GM18508 (cell line): Measurements from ENCODE around the gene LMBR1L.
"Not testable (repeated sequence)": the region's sequence is repeated elsewhere in the genome, so short reads cannot be mapped to it uniquely, and the experiment has no call there.

ENCODE experiments used
- ATAC-seq: cut with Tn5 transposase; IDR thresholded peaks from one replicate; pipeline ENCODE4 v1.9.1; 2021; ENCODE audit warnings: moderate number of reproducible peaks; ENCODE audit not compliant: insufficient read depth, unreplicated experiment

Gene LMBR1L

DNA sequence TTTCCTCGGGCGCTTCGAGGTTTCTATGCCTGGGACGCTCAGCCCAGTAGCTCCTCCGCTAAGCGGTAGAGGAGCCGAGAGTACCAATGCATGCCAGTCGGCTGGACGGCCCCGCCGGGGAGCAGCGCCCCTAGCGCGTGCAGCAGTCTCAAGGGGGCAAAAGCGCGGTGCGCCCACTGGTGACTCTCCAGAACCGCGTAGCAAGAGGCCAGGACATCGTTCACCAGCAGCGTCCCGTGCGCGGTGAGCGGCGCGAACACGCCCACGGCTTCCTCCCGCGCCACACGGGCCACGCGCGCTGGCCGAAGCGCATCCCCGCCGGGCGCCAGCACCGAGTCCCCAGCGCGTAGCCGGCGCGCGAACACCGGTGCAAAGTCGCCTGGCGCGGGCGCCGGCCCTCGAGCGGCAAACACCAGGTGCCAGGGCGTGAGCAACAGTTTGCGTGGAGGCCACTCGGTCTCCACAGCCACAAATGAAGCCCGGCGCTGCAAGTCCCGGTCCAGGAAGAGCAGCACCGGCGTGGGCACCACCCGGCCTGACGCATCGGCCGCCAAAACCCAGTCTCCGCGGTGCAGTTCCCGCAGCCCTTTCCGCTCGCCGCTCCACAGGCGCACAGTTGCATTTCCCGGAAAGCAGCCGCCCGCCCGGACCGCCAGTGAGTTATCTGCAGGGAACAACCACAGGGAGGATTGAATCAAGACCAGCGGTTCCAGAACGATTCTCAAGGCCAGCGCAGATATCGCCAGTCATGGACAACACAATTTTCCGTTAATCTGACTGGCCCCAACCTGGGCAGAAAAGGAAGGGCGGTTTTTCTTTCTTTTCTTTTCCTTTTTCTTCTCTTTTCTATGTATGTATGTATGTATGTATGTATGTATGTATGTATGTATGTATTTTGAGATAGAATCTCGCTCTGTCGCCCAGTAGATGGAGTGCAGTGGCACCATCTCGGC is 20.6 kb downstream of the LMBR1L start:
- no peak for ATAC-seq

DNA sequence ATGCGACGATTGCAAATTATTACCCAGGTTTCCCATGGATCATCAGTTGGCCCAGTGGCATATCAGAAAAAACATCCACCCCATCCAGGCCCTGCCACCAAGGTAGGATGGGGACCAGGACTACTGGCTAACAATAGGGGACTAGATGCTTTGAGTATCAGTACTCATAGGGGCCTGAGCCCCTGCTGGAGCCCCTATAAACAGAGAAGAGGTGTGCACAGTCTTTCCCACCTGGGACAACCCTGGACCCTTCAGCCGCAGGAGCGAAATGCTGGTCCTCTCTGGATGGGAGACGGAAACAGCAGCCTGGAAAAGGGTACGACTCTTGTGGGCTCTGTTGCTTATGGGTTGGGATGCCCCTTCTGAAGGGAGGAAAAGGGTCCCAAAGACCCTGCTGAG is 21.7 kb downstream of the LMBR1L start:
- no peak for ATAC-seq

DNA sequence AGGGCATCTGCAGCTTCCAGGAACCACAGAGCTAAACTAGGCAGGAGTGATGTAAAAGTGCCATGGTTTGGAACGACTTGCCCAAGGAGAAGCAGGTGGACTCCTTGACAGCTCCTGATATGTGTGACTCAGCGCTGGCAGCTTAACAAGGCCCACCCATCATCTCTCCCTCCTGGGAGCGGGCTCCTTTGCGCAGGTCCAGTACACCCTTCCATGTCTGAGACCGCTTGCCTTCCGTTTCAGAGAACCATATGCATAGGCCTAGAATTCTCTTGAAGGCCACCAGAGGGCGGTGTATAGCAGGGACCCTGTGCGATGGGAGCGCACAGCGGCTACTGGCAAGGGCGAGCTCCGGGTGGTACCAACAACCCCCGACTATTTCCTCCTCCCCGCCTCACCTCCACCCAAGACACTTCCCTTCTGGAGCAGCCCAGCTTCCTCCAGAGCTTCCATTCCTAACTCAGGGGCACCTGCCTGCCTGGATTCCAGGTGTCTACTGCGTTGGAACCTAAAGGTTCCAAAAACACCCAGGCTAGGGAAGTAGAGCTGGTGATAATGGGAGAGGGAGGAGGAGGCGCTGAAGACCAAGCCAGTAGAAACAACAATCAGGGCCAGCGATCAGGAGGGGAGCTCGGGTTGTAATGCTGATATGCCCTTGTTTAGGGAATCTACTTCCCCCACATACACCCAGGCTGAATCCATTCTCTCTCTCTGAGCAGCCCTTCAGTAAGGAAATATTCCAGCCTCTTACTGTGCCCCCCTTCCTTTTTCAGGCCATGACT is 22.3 kb downstream of the LMBR1L start:
- ATAC-seq, result no peak

DNA sequence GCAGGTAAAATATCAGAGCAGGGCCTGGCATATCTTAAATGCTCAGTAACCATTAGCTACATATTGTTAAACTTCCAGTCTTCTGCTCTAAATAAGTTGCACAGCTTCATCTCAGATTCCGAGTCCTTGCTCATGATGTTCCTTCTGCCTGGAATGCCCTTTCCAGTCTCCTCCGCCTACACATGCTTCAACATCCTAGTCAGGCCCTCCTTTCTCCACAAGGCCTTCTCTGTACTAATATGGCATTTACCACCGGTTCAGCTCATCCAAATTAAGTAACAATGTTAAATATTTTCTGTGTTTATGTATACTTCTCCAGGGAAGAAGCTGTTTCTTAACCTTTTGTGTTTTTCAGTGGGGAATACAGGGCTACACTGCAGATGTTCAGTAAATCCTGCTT is 24.5 kb downstream of the LMBR1L start:
- ATAC-seq, result no peak

DNA sequence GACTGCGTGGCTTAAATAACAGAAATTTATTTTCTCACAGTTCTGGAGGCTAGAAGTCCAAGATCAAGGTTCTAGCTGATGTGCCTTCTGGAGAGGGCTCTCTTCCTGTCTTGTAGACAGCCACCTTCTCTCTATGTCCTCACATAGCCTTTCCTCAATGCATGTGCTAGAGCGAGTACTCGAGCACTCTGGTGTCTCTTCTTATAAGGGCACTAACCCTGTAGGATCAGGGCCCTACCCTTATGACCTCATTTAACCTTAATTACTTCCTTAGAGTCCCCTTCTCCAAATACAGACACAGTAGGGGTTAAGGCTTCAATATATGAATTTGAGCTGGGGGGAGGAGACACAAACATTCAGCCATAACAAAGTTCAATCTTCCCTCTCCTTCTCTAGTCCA is 26.2 kb downstream of the LMBR1L start:
- ATAC-seq, result no peak

DNA sequence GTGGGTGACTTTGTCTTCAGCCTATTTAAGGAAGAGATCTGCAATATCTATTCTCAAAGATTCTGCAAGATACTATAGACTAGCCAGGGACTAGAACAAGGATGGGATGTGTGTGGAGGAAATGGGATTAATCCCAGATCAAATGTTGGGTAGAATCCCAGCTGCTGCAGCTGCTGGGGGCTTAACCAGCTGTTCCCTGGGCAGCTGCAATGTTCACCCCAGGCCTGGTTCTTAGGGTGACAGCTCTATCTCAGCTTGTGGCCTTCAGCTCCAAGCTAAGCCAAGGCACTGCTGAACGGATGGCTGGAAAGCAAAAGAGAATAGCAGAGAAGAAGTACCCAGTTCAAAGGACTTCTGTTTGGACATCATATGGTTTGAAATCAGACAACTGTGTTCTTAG is 30.9 kb downstream of the LMBR1L start:
- ATAC-seq, result no peak

DNA sequence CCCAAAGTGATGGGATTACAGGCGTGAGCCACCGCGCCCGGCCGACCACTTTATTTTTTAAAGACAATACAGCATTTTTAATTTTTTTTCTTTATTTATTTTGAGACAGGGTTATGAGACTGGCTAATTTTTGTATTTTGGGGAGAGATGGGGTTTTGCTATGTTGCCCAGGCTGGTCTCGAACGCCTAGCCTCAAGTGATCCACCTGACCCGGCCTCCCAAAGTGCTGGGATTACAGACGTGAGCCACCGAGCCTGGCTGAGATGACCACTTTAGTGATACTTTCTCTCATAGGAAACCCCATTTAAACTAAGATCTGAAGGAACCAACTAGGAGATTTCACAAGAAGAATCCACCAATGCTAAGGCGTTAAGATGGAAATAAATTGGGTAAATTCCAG is 39.7 kb downstream of the LMBR1L start:
- no peak for ATAC-seq

DNA sequence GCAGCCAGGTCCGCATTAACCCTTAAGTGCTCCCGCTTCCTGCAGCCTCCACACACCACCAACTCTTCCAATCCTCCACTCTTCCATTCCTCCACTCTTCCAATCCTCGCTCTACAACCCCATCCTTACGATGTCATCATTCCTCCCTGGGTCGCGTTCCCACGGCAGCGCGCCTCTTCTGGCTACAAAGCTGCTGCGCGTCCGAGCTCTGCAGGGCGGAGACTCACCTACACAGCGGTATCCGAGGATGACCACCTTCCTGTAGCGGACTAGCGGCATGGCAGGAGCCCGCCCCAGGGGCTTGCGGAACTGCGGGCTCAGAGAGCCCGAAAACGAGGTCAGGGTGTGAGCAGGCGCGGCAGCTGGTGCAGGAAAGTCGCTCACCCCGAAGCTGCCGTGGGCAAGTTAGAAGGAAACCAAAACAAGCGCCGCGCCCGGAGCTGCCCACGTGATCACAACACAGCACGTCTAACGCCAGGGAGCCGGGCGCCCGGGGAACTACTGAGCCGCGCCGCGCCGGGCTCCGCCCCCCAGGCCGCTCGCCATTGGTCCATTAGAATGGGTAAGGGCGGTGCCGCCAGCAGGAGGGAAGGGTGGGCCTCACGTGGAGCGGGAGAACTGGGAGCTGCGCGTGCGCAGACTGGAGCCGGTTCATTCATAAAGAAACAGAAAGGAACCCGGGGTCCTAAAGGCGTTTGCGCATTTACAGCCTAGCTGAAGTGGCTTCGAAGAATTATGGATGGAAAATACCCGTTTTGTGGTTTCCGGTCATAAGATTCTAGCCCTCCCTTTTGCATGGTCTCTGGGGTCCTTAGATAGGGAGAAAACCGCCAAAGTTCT is 40.9 kb downstream of the LMBR1L start, which contains the start of gene RHEBL1:
Gene RHEBL1, minus strand, starts transcription at position 473 of the 840 bp plus-strand sequence. Its CDS starts 194 bp downstream, at position 279.
- ATAC-seq, result peak; percentile 73

DNA sequence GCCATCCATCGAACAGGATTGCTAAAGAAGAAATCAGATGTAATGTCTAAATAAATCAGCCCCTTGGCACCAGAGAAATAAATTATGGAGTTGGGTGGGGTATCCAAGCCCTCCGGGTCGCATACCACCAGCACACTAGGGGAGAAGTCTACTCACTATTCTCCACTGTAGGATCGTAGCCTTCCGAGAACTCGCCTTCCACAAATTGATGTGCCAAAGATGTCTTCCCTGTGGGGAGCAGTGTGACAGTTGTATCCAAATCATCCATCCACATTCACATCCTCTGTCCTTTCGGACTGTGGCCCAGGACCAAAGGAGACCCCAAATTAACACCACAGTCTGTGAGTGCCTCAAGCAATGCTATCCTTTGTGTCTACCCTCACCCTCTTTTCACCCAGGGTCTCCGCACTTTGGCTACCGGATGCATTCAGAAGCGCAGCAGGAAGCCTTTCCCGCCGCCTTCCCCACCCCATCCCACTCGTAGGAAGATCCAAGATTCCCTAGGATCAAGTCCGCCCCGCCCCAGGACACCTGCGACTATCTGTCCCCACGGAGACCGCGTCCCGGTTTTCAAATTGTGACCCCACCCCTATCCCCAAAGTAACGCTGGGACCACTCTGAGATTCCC is 41.7 kb downstream of the LMBR1L start:
- no peak for ATAC-seq

DNA sequence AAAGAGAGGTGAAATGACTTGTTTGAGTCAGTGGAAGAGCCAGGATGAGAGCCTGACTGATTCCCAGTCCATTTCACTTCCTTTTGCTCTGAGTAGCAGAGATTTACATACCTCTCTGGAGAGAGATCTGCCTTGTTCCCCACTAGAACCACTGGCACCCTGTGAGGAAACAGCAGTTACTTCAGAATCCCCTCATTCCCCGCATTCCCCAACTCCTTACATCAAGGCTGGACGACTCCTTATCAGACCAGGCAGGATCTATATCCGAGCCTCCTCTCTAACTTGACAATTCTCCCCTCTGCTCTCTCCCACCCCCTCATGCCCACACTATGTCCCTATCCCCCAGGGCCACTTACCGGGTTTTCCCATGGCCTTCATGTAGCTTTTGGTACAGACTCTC is 44.5 kb downstream of the LMBR1L start:
- ATAC-seq, result no peak

DNA sequence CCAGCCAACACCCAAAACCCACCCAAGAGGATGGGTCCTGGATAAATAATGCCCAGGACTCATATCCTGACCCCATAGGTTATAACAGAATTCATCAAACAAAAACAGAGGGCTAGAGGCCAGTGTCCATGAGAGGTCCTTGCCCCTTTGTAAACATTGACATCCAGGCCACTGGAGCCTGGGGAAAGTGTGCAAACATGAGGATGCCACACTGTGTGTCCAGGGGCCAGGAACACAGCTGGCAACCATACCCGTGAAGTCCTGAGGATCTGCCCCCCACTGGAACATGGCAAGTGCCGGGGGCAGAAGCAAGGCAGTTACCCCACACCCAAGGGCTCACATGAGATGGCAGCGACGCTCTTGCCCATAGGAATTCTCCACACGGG is 45.9 kb downstream of the LMBR1L start:
- no peak for ATAC-seq

DNA sequence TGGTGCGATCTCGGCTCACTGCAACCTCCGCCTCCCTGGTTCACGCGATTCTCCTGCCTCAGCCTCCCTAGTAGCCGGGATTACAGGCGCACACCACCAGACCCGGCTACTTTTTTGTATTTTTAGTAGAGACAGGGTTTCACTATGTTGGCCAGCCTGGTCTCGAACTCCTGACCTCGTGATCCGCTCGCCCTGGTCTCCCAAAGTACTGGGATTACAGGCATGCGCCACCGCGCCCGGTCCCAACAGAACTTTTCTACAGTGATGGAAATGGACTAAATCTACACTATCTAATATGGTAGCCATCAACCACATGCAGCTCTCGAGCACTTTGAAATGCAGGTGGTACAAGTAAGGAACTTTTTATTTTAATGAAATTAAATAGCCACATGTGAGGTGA is 48.7 kb downstream of the LMBR1L start:
- not testable (repeated sequence) for ATAC-seq

DNA sequence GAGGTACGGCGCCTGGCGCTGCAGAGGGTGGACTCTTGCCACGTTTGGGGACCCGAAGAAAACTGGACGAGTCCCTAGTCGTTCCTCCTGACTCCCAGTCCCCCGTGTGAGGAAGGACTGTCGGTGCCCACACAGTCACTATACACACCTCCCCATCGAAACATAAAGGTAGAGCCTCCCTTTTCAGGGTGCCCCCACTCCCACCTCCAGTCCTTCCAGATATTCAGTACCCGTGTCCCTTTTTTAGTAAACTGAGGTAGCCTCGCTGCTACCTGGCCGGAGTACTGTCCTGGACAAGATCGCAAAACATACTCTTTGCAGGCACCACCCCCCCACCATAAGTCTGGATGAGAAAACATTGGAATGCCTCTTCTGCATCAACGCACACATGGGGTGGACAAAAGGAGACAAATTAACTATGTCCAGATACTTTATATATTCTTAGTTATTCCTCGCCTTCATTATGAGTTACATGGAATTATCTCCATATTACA is 49.4 kb downstream of the LMBR1L start:
- ATAC-seq, result no peak

DNA sequence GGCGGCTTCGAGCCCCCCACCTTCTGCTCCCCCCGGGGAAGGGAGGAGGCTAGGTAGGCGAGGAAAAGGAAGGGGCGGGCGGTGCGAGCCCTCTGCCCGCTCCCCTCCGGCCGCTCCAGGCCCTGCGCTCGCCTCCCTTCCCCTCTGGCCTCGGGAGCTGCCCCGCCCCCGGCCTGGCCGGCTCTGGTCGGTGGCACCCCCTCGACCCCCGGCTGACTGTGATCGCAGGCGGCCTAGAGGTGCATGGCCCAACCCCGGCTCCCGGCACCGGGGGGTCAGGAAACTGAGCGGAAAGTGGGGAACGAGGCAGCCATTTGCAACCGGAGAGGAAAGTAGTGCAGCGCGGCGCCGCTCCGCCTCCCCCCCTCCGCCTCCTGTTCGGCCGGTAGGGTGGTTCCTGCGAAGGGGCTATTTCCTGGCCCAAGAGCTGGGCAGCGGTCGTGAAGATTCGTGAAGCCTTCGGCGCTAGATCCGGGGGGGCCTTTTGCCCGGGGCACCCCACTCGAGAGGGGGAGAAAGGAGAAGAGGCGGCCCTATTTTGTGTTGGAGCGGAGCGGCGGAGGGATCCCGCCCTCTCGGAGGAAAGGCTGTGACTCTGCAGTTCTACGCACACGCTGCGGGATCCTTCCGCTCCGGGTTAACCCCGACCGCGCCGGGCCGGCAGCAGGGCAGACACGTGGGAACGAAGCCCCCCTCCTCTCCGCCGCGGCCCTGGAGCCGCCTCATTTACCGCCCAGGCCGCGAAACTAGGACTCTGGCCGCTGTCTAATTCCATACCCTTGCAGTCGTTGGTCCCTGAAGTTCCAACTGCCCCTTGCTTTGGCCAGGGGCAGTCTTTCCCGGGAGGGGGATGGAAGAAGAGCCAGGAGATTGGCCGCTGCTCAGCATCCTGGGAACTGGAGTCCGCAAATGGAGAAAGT is 50.1 kb downstream of the LMBR1L start, which contains the start of gene KMT2D:
Gene KMT2D, minus strand, starts transcription at position 558 of the 920 bp plus-strand sequence. CDS start 5,470 bp downstream, outside the sequence.
- no peak for ATAC-seq

DNA sequence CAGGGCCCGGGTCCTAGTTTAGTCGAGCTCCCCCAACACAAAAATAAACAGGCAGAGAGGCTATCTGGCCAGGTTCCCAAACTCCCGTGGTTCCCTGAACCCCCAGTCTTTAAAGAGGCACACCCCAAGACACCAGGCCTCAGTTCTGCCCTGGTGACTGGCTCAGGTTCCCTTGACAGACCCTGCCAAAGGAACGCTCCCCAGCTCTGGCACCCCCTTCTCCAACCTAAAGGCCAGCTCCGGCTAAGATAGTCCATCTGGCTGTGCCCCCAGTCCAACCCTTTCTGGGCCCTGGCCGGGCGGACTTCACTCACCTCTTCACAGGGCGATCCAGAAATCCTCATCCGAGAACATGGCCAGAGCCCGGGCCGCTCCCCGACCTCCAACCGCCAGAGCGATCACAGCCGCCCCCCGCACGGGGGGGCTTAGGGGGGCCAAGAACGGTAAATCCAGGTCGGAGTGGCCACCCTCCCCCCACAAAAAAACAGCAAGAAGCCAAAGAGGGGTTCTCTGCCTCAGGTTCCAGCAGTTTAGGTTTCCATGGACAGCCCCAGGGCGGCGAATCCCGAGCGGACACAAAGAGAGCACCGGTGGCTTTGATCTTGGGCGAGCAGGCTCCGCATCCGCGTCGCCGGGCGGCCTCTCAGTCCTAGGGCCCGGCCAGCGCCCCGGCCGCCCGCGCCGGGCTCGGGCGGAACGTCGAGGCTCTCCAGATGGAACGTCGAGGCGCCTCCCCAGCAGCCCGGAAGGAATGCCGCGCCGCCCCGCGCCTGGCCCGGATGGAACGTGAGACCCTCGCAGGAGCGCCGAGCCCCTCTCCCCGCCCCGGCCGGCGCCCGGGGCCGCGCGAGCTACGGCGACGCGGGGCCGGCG is 51.1 kb downstream of the LMBR1L start:
- ATAC-seq, result no peak

DNA sequence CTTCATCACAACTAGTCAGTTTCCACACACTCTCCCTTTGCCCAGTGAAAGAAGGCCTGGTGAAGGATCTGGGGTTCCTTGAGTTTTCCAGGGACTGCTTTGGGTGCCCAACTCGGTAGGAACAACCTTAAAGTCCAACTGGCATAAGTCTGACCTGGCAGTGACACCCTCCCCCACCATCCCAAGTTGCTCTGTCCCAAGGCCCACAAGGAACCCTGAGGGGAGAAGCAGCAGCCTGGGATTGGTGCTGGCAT is 51.7 kb downstream of the LMBR1L start:
- no peak for ATAC-seq

DNA sequence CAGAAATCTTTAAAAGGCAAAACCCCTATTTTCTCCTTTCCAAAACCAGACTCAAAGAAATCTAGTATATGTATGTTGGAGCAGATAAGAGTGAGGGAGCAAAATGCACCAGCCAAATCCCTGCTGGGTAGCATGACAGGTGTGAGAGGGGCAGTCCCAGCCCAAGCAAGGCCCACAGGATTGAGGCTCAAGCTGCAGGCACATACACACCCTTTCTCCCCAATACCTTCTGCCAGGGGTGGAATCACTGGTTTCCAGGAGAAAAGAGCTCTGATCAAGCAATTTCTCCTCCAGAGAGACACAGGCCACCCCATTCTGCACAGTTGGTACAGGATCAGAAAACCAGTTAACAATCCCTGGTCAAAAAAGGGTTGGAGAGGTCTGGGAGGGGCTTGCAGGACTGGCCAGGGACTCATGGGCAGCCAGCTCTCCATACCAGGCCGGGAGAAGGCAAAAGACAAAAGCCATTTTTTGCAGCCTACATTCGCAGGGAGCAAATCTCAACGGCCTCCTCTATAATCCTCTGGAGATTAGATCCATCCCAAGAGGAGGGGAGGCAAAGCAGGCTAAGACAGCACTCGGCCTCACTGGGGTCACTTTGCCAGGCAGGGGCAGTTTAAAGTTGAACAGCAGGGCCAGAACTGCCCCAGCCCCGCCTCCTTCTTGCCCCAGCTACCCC is 52.1 kb downstream of the LMBR1L start:
- ATAC-seq, result no peak
